HG03066 (cell line): Measurements from ENCODE around the gene TGIF1.

ENCODE experiments used
- ATAC-seq: cut with Tn5 transposase; IDR thresholded peaks from one replicate; pipeline ENCODE4 v1.9.1; 2021; ENCODE audit warnings: low read depth; ENCODE audit not compliant: unreplicated experiment

Gene TGIF1

GRCh38 chr18:3427944-3428343 lies 22.0 kb upstream of the TGIF1 start:
- ATAC-seq, result no peak

- ATAC-seq, result no peak
These were observed 20.9 kb upstream of the TGIF1 start for GRCh38 chr18:3429121-3429520.

- ATAC-seq, result no peak
These were observed 15.3 kb upstream of the TGIF1 start for GRCh38 chr18:3434685-3435084.

- no peak for ATAC-seq
These were observed 9.6 kb upstream of the TGIF1 start for GRCh38 chr18:3440341-3440740.

- ATAC-seq, result no peak
These were observed 8.7 kb upstream of the TGIF1 start for GRCh38 chr18:3441290-3441689.

DNA sequence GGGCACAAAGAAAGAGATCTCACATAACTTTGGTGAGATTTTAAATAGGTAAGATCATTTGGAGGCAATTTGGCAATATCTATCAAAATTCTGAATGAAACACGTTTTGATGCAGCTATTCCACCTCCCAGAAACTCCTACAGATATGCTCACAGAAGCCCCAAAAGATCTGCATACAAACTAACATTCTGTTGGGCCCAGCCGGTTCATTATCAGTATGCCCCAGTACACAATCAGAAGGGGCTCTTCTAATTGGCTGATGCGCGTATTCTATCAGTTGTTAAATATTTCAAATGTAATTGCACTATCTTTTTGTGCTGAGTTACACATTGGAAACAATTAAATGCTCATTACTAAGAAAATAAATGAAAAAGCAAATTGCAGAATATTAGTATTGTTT lies 7.1 kb upstream of the TGIF1 start:
- ATAC-seq, result no peak

DNA sequence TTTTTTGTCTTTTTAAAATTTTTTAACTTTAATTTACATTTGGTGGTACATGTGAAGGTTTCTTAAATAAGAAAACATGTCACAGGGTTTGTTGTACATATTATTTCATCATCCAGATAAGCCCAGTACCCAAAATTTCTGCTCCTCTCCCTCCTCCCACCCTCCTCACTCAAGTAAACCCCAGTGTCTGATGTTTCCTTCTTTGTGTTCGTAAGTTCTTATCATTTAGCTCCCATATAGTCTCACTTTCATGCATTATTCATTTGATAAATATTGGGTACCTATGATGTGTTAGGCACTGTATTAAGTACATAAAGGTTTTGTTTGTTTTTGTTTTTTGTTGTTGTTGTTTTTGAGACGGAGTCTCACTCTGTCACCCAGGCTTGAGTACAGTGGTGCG lies 5.7 kb upstream of the TGIF1 start:
- no peak for ATAC-seq

- ATAC-seq, result no peak
These were observed 5.0 kb upstream of the TGIF1 start for GRCh38 chr18:3444954-3445353.

- no peak for ATAC-seq
These were observed 2.7 kb upstream of the TGIF1 start for GRCh38 chr18:3447068-3447894.

- ATAC-seq, result peak; percentile 61
These were observed 1.8 kb upstream of the TGIF1 start for GRCh38 chr18:3447895-3448837.

DNA sequence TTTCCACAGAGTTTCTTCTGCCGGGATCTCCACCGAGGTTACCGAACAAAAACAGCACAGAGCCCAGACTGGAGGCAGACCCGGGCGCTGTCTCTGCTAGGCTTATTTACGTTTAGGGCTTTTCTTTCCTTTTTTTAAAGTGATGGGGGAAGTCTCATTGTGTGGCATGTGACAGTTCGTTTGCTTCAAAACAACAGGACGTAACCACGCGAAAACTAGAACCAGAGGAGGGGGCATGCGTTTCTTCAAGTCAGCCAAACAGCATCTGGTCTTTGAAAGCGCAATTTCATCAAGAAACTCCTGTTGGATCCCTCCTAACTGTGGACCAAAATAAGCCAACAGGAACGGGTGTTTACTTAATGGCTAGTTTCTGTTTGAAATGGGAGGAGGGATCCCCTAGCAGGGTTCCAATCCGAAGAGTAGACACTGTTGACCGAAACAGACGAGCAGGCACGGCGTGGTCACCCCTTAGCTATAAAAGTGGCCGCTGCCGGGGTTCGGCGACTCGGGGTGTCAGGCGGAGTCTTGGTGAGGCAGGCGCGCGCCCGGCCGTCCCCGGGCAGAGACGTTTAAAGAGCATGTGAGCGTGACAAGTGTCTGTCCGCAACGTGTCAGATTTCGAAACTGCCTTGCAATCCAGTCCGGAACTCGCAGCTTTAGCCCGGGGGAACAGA lies 997 bp upstream of the TGIF1 start:
- peak; percentile 35 for ATAC-seq

DNA sequence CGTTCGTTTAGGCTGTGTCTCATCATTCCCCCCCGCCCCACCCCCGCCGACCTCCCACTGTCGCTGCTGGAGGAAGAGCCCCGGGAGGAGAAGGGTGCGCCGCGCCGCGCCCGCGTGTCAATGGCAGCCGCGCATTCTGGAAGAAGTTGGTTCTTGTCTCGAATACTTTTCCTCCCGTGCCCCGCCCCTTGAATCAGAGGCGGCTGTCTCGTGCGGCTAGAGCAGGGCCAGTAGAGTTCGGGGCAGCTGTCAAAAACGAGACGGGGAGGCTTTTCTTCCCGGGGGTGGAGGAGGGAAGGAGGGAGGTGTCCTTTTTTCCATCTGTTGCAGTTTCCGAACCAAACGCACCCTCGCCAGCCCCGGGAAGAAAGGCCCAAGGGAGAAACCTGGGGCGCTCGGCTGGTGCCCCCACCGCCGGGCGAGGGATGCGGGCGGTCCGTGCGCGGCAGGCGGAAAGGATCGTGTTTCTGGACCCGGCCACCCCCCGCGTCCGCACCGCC lies 410 bp upstream of the TGIF1 start:
- peak; percentile 2 for ATAC-seq

DNA sequence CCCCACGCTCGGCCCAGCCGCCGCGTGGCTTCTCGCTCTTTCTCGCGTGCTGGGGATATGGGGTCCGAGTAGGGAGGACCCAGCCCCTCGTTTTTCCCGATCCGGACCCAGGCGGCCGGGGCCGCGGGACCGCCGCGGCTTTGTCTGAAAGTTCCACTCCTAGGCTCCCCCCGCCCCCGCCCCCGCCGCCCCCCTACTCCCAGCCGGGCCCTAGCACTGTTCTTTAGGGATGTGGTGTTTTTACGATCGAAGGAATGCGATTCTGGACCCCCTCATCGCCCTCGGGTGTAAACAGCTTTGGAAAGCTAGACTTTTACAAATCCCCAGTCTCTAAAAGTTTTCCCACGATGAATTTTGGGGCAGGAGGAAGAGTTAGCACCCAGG lies 819 bp downstream of the TGIF1 start:
- no peak for ATAC-seq

GRCh38 chr18:3451183-3451988 lies 1.4 kb downstream of the TGIF1 start:
- no peak for ATAC-seq

- no peak for ATAC-seq
These were observed 2.2 kb downstream of the TGIF1 start for GRCh38 chr18:3451989-3452749.

GRCh38 chr18:3452750-3453539 lies 3.0 kb downstream of the TGIF1 start:
- no peak for ATAC-seq

DNA sequence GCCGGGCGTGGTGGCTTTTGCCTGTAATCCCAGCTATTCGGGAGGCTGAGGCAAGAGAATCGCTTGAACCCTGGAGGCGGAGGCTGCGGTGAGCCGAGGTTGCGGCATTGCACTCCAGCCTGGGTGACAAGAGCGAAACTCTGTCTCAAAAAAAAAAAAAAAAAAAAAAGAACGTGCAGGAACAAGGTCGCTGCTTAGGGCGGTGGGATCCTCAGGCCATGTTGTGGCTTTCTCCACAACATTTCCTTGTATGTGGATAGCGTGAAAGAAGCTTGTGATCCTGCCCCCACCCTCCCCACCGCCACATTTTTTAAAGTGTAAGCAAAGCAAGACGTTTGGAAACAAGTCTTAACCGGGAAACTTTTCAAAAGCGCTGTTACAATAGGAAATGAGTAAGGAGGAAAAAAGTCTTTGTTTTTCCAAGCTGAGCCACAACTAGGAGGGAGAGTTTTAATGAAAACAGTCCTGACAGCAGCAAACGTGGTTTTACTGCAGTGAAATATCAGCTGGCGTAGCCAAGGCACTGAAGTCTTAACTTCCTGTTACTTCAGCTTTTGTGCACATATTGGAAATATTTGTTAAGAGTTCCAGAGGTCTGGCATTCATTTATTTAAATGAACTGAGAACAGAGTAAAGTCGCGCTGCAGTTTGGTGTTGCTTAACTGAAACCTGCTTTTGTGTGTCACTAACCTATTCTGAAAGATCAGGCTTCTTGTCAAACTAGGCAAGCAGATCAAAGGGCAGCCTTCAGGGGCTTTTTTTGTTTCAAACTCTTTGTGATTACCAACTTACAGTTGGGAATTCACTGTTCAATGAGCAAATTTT lies 3.8 kb downstream of the TGIF1 start:
- ATAC-seq, result no peak
